Glomerular endothelial cell (primary cell): Measurements from ENCODE around the gene PTPRJ. TPM values are rescaled to one million over a fixed set of nuclear protein-coding genes. Genes with fewer than 3 reads are reported as not detected.
"Not testable (repeated sequence)": the region's sequence is repeated elsewhere in the genome, so short reads cannot be mapped to it uniquely, and the experiment has no call there.

Experiments
- DNase-seq: peaks from one replicate; pipeline ENCODE4 v3.0.0-alpha.2; 2011; ENCODE audit warnings: low read depth, low spot score; ENCODE audit errors: extremely low read depth
- total RNA-seq: library from RNA; depleted of rRNA; stranded (reverse); fragments of >200 nt; gene quantifications from 2 replicates; pipeline ENCODE4 v1.2.3, GENCODE V29; 2015

The PTPRJ gene
- total RNA-seq, 1 donor from 2014 or later, result 17.3 TPM

- DNase-seq, result no peak
Observed at GRCh38 chr11:48014917-48015316, 34.6 kb downstream of the PTPRJ start.

DNA sequence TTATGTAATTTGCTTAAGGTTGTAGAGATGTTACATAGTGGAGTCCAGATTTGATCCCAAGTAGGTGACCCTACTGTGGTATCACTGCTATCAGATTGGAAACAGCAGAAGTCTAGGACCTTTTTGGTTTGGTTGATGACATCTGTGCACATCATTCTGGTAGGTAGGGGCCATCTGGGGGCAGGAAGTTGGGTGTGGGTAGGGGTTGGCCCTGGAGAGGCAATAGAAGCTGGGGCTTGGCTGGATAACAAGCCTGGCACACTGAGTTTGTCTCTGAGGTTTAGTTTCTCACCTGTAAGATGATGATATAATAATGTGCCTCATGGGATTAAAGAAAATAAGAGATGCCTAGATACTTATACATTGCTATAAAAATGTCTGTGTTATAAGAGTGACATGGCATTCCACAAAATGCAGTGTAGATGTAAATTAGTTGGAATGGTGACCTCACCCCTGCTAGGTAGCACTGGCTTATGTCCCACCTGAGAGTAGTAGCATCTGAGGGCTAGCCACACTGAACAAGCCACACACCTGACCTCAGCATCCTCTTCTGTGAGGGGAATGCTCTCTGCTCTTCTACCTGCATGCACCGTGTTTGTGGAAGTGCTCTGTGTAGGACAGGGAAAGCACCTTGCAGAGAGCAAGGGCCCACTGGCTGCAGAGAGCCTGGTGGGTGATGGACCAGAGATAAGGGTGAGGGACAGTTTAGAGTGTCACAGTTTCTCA is 36.9 kb downstream of the PTPRJ start:
- DNase-seq, result no peak

DNA sequence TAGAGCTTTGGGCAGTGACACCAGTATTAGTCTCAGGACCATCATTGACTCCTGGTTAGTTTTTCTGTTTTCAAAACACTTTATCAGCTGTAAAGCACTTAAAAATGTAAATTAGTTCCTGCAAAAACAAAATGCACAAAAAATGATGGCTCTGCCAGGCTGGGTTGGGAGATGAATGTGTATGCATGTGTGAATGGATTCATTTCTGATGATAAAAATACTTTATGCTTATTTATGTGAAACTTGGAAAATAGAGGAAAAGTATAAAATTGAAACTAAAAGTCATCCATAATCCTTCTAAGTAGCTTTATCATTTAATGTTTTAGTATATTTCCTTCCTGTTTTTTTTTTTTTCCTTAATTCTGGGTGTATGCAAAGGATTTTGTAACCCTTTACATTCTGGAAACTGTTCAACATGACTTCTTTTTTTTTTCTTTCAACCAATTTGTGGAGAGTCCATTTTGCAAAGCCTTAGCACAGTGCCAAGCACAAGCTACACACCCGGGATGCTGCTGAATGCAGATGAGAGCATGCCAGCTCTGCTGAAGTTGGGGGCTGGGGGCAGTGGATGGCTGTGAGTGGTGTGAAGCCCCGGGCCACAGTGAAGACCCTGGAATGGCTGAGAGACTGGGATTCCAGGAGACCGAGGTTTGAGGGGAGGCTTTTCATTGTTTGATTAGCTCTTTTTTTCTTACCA is 37.6 kb downstream of the PTPRJ start:
- no peak for DNase-seq

GRCh38 chr11:48018528-48019216 is 38.3 kb downstream of the PTPRJ start:
- no peak for DNase-seq

DNA sequence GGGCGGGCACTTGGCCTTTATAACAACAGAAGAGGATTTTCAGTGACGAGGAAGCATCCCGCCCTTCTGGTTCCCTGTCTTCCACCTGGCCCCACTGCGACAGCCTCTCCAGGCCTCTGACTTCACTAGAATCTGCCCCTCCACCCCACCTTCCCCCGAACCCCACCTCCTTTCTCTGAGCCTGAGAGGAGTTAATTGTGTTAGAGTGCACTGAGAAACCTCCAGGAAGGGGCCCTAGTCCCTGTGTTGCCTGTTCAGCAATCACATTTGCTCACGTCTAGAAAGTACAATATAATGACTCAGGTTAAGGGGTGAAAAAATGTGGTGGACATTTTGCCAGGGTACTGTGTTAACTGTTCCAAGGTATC is 38.8 kb downstream of the PTPRJ start:
- no peak for DNase-seq

DNA sequence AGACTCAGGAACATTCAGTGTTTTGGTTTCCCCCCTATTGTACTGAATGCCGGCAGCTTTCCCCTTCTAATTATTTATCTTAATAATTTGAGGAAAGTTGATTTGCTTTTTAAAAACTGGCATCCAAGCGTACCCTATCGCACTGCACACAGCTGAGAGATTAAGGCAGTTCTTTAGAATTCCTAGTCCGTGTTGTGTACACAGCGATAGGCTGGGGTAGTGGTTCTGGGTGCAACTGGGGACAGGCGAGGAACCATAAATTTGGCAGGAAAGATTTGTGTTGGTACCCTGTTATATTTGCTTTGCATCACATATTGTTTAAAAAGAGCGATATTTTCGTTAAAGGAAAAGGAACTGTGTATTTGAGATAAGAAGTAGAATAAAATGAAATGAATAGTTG is 39.2 kb downstream of the PTPRJ start:
- DNase-seq, result no peak

DNA sequence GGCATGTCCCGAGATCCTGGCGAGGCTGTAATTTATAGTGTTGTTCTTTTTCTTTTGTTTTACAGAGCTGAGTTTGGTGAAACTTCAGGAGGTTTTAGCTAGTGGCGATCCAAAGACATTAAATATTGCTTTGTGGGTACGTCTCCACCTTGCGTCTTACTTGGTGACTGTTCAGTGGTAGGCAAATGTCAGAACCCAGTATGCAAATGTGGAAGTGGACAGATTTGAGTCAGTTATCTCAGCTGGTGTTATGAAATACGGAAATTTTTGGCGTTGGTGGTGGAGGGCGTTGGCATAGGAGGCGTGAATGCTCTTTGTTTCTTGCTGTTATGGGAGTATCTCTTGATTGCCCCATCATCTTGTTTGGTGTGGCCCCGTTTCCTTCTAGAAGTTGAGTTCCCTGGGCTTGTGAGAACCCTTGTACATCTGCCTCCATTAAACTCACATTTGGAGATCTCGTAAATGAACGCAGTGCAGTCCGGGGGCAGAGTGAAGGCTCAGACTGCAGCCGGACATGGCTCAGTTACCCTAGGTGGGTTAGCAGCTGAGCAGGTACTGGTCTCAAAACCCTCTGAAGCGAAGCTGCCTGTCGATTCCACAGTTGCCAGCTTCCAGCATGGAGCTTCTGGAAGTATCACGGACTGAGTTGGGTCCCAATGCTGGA is 39.9 kb downstream of the PTPRJ start:
- DNase-seq, result no peak

DNA sequence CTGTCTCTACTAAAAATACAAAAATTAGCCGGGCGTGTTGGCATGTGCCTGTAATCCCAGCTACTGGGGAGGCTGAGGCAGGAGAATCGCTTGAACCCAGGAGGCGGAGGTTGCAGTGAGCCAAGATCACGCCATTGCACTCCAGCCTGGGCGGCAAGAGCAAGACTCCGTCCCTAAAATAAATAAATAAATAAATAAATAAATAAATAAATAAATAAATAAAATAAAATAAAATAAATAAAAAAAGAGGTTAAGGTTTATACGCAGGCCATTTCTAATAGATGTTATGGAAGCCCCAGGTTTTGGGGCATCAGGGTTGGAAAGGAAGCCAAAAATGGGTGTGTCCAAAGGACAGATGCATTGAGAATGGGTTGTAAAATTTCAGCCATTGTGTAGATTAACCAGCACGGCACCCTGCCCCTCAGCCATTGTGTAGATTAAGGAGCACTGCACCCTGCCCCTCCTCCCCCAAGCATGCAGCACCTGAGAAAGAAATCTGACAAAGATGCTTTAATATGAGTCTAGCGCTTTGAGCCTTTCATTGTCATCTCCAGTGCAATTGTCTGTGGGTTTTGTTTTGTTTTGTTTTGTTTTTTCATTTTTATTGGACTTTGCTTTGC is 41.0 kb downstream of the PTPRJ start:
- DNase-seq, result not testable (repeated sequence)

DNA sequence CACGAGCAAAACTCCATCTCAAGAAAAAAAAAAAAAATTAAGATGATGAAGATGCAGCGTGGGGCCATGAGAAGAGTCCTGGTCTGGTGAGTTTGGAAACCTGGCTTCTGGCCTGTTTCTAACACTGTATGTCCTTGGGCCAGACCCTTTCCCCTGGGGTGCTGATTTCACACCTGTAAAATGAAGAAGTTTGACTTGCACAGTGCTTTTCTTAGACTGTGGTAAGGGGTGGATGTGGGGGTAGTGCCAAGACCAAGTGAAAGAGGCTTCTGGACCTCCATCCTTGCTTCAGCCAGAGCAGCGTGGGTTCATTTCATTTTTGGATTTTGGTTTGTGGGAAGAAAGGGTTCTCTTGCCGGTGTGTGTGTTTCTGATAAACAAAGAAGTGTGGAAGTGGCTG is 42.1 kb downstream of the PTPRJ start:
- DNase-seq, result no peak

DNA sequence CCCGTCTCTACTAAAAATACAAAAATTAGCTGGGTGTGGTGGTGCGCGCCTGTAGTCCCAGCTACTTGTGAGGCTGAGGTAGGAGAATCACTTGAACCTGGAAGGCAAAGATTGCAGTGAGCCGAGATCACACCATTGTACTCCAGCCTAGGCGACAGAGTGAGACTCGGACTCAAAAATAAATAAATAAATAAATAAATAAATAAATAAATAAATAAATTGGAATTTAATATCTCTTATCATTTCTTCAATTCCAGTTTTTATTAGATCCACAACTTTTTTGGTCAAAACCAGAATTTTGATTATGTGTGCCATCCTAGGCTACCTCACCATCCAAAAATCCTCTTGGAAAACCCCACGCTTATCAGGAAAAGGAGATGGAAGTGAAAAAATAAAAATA is 43.2 kb downstream of the PTPRJ start:
- not testable (repeated sequence) for DNase-seq

- no peak for DNase-seq
Observed at GRCh38 chr11:48024635-48025071, 44.3 kb downstream of the PTPRJ start.

GRCh38 chr11:48025293-48025983 is 45.1 kb downstream of the PTPRJ start:
- DNase-seq, result no peak

DNA sequence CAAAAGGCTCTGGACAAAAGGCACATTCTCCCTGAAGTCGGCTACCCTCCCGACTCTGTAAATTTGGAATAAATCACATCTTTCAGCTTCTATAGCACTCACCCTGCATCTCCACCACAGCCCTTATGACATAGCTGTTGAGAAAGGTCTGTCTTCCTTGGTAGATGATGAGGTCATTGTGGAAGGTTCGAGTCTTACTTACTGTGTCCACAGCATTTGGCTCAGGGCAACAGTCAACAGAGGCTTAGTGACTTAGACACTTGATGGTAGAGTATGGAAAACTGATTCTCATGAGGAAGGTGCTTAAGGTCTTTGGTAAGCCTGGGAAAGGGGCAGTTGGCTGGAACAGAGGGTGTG is 45.6 kb downstream of the PTPRJ start:
- no peak for DNase-seq

DNA sequence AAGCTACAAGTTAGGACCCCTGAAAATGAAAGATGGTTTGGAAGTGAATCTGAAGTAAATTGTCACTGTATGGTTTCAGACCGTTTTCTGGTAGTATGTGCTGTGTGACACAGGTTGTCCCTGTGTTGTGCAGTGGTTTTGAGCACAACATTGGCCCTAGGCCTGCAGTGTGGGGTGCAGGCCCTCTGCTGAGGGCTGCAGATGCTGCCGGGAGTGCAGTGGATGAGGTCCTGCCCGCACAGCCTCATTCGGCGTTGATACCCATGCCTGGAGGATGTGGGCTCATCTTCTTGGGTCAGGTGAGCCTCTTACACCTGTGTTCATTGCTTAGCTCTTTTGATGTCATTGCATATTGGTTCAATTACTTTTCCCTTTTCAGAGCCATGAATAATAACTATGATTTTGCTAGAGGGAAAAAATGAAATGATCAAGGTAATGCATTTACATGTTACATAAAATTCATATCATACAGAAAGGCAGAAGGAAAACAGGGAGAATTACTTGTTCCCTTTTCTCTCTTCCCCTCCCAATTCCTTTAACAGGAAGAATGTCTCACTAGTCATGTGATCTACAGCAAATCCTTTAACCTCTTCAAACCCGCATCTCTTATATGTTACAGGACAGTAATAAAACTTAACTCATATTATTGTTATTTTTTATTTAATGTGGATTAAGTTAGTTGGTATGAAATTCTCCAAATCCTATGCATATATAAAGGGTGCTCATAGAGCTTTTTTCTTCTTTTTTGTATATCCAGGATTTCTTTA is 48.7 kb downstream of the PTPRJ start:
- no peak for DNase-seq

DNA sequence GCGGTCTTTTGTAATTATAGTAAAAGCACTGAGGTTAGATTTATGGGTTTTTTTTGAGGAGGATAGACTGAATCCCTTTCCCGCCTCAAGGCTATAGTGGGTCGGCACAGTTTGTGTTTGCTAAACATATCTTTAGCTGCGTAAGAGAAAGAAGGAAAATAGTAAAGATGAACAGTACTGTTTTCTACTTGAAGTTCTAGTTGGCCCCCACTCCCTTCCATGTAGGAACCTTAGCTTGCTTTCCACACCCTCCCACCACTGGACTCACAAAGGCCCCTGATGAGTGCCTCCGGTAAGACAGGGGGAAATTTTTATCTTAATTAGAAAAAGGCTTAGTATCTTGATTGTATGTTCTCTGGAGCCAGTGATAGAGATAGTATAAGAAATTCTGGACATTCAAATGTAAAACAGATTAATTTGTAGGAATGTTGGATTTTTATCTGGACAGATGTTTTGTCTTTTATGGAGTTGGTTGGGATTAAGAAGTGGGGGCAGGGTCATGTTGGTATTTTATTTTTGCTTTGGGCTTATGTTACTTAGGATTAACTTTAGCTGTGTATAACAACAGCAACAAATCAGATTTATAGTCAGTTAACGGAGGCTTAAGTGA is 49.4 kb downstream of the PTPRJ start:
- no peak for DNase-seq

DNA sequence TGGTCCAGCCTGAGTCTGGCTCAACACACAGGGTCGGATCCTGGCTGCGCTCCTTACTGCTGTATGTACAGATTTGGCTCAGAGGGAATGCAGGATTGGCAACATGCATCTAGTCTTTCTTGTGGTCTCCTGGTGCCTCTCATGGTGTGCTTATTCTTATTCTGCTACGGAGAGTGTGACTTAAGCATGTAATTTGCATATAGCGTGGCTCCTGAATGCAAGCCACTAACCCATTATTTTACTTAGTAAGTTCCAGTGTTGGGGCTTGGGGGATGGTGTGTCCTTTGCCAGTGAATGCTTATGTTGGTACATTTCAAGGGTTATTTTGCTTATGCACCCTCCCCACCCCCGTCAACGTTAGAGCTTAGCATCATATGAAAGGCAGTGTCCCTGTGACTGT is 51.2 kb downstream of the PTPRJ start:
- no peak for DNase-seq

DNA sequence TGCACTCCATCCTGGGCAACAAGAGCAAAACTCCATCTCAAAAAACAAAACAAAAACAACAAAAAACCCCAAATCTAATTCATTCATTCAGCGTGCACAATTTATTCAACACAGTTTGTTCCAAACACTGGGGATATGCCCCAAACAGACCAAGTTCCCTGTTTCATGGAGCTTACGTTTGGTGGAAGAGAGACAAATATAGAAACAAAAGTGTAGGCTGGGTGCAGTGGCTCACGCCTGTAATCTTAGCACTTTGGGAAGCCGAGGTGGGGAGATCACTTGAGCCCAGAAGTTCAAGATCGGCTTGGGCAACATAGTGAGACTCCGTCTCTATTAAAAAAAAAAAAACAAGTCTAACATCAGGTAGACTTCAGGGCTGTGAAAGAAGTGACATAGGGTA is 52.4 kb downstream of the PTPRJ start:
- no peak for DNase-seq

GRCh38 chr11:48033918-48034341 is 53.6 kb downstream of the PTPRJ start:
- DNase-seq, result no peak
